Effector CD4-positive, alpha-beta T cell (primary cell): Measurements from ENCODE around the gene ARHGAP45.

ENCODE experiments used
- DNase-seq: peaks from one replicate; pipeline ENCODE4 v3.0.0-alpha.2; 2020

The ARHGAP45 gene

GRCh38 chr19:1087813-1088415, 20.9 kb downstream of the ARHGAP45 start:
- no peak for DNase-seq

GRCh38 chr19:1088416-1089010, 21.5 kb downstream of the ARHGAP45 start:
- no peak for DNase-seq

GRCh38 chr19:1089126-1089771, 22.3 kb downstream of the ARHGAP45 start:
- no peak for DNase-seq

- no peak for DNase-seq
These were observed 22.9 kb downstream of the ARHGAP45 start for GRCh38 chr19:1089891-1090290.

GRCh38 chr19:1090731-1091543, 24.0 kb downstream of the ARHGAP45 start:
- DNase-seq: no peak

GRCh38 chr19:1091544-1092175, 24.7 kb downstream of the ARHGAP45 start:
- no peak for DNase-seq

GRCh38 chr19:1093330-1093729, 26.4 kb downstream of the ARHGAP45 start:
- no peak for DNase-seq

GRCh38 chr19:1093811-1094553, 27.0 kb downstream of the ARHGAP45 start:
- no peak for DNase-seq

GRCh38 chr19:1094655-1094977, 27.6 kb downstream of the ARHGAP45 start:
- DNase-seq: no peak

- DNase-seq: peak; percentile 99
These were observed 28.2 kb downstream of the ARHGAP45 start, which contains the start of gene POLR2E for GRCh38 chr19:1094978-1095701. Gene POLR2E, minus strand, starts transcription at chr19:1095375. Its CDS starts 60 bp downstream, at chr19:1095315.

GRCh38 chr19:1097810-1098176, 30.8 kb downstream of the ARHGAP45 start:
- DNase-seq: no peak

- no peak for DNase-seq
These were observed 31.4 kb downstream of the ARHGAP45 start for GRCh38 chr19:1098177-1099051.

- no peak for DNase-seq
These were observed 34.4 kb downstream of the ARHGAP45 start for GRCh38 chr19:1101337-1101698.

- DNase-seq: no peak
These were observed 35.6 kb downstream of the ARHGAP45 start for GRCh38 chr19:1102407-1103131.

- no peak for DNase-seq
These were observed 36.3 kb downstream of the ARHGAP45 start for GRCh38 chr19:1103132-1103707.

- peak; percentile 98 for DNase-seq
These were observed 36.8 kb downstream of the ARHGAP45 start, which contains the start of gene GPX4 for GRCh38 chr19:1103708-1104310. Gene GPX4, plus strand, starts transcription at chr19:1103994. Its CDS starts 50 bp downstream, at chr19:1104044.

GRCh38 chr19:1104311-1105007, 37.5 kb downstream of the ARHGAP45 start:
- DNase-seq: peak; percentile 72
